ENCODE results near the gene TNFRSF8. TPM values are rescaled to one million over a fixed set of nuclear protein-coding genes. Genes with fewer than 3 reads are reported as not detected.
"Not testable (repeated sequence)": the region's sequence is repeated elsewhere in the genome, so short reads cannot be mapped to it uniquely, and the experiment has no call there.

The TNFRSF8 gene
- total RNA-seq, 5 donors from 2014 or later (not counting 1 experiment from before 2014, with no cell fraction given) = 0.20 to 0.53 (median 0.33) TPM; not detected in 1

DNA sequence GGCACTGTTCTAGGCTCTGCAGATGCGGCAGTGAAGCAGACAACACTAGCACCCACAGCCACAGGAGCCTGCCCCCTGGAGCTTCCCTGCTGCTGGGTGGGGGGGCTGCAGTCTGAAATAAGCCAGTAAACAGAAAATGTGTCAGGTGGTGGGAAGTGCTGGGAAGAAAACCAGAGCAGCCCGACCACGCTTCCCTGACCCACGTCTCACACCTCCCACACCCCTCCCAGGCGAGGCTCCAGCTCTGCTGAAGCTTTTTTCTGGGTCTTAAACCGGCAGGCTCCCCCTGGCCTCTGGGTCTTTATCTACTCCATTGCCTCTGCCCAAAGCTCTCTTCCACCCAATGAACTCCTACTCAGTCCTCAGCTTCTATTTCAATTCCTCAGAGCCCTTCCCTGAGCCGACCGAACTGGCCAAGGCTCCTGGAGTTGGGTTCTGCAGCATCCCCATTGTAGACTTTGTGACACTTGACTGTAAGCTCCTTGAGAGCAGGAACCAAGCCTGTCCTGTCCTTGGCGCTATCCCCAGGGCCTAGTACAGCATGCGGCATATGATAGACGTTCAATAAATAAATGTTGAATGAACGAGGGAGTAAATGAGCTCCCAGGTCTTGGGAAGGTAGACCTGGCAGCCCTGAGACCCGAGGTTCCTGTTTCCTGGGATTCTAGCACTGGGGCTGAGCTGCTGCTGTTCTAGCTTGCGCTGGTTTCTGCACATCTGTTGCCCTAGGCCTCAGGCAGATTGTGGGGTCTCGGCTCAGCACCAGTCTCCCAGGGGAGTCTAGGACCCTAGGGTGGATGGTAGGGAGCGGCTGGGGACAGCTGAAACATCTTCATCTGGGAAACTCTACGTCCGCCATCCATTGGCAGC lies 25.4 kb upstream of the TNFRSF8 start:
- Histone ChIP-seq H3K27me3 (replicated peaks in 1 of 2; ENCODE audit: control insufficient read depth in 2 of 2, extremely low read depth in 1 of 2, insufficient read depth in 2 of 2, low read length in 1 of 2) (peaks cover 0 to 8% of the 10 kb centered on the region in 2 experiments), H3K4me1 (ENCODE audit: control insufficient read depth in 1 of 2, extremely low read depth in 1 of 2, insufficient read depth in 2 of 2, low read length in 2 of 2) (no peaks in the 10 kb centered on the region), H3K4me3 (ENCODE audit: control insufficient read depth in 1 of 2, extremely low read depth in 1 of 2, low read length in 1 of 2) (no peak overlapping the region), H3K36me3 (ENCODE audit: control insufficient read depth in 2 of 2, extremely low read depth in 1 of 2, insufficient read depth in 1 of 2, low read length in 1 of 2) (peaks cover 0 to 8% of the 10 kb centered on the region in 2 donors), H3K27ac (ENCODE audit: low read length) (no peak overlapping the region), H3K9me3 (no peaks in the 10 kb centered on the region)
- Mint-ChIP-seq H3K27me3 (no peaks in the 10 kb centered on the region), H3K9me3 (no peaks in the 10 kb centered on the region), H3K36me3 (no peaks in the 10 kb centered on the region), H3K4me3 (no peak overlapping the region), H3K4me1 (no peaks in the 10 kb centered on the region), H3K27ac (no peak overlapping the region)
- DNase-seq (no peak), ATAC-seq (replicated peaks in 1 of 4) (no peak)
- CTCF ChIA-PET = interaction anchor here (0.6 to 0.8 kb wide), 3 partner anchors 42 to 252 kb away, joined by 3 read pairs; no protein-coding TSS in a partner anchor
- POLR2A ChIA-PET = no interaction called here
- 89% methylated on average over 8 of the region's 18 CpGs for WGBS (ENCODE audit: insufficient coverage)

DNA sequence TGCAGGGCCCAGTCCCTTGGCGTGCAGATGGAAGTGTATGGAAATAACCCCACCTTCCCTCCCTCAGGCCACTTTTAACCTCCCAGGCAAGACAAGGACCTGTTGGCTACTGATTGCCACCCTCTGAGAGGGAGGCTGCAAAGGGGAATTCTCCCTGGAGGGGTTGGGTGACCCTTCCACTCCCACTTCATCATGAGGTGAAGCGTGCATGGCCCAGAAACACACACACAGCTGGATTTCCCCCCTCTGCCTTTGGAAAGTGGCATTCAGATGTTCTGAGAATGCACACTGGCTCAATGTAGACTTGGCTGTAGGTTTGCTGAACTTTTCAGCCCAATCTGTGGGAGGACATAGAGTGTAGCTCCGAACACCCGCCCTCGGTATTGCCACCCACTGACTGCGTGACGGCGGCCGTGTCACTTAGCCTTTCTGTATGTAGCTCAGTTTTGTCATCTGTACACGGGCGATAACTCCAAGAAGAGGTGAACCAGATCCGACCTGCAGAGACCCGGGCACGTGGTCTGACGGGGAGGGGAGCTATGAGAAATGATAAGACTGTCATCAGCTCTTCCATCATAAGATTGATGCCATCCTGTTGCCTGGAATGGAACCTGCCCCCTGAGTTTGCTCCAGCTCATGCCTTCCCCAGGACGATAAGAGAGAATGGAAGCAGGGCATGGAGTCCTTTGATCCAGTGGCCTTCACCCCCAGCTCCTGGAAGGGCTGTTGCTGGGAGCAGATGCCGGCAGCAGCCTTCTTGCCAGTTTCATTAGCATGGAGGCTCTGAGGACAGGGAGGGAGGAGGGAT lies 24.5 kb upstream of the TNFRSF8 start:
- Histone ChIP-seq H3K27ac (ENCODE audit: low read length) (no peak overlapping the region), H3K27me3 (replicated peaks in 1 of 2; ENCODE audit: control insufficient read depth in 2 of 2, extremely low read depth in 1 of 2, insufficient read depth in 2 of 2, low read length in 1 of 2) (peaks cover 0 to 8% of the 10 kb centered on the region in 2 experiments), H3K4me1 (ENCODE audit: control insufficient read depth in 1 of 2, extremely low read depth in 1 of 2, insufficient read depth in 2 of 2, low read length in 2 of 2) (no peaks in the 10 kb centered on the region), H3K9me3 (no peaks in the 10 kb centered on the region), H3K4me3 (ENCODE audit: control insufficient read depth in 1 of 2, extremely low read depth in 1 of 2, low read length in 1 of 2) (no peak overlapping the region), H3K36me3 (ENCODE audit: control insufficient read depth in 2 of 2, extremely low read depth in 1 of 2, insufficient read depth in 1 of 2, low read length in 1 of 2) (peaks cover 0 to 8% of the 10 kb centered on the region in 2 donors)
- no peak overlapping the region for H3K4me3 Mint-ChIP-seq
- ATAC-seq (replicated peaks in 1 of 4) (no peak), DNase-seq (no peak)
- no peaks in the 10 kb centered on the region for H3K9me3 Mint-ChIP-seq
- H3K36me3 Mint-ChIP-seq = no peaks in the 10 kb centered on the region
- POLR2A ChIA-PET = no interaction called here
- no peaks in the 10 kb centered on the region for H3K4me1 Mint-ChIP-seq
- H3K27ac Mint-ChIP-seq = no peak overlapping the region
- CTCF ChIA-PET = interaction anchor here in 1 of 2 donors (0.8 kb wide), 1 partner anchor 41 kb away, joined by 3 read pairs; no protein-coding TSS in a partner anchor
- 85% methylated on average over 13 of the region's 17 CpGs for WGBS (ENCODE audit: insufficient coverage)
- no peaks in the 10 kb centered on the region for H3K27me3 Mint-ChIP-seq

GRCh38 chr1:12039164-12039525 lies 24.0 kb upstream of the TNFRSF8 start:
- no peak overlapping the region for H3K4me3 Mint-ChIP-seq
- no peaks in the 10 kb centered on the region for H3K9me3 Mint-ChIP-seq
- no peak for DNase-seq
- peaks cover 0 to 2% (median 0%) of the 10 kb centered on the region in 3 donors for H3K4me1 Mint-ChIP-seq
- no peaks in the 10 kb centered on the region for H3K36me3 Mint-ChIP-seq
- CTCF ChIA-PET = no interaction called here
- no peak overlapping the region for H3K4me3 ChIP-seq (ENCODE audit: control insufficient read depth in 1 of 2, extremely low read depth in 1 of 2, low read length in 1 of 2)
- WGBS (ENCODE audit: insufficient coverage) = no CpG with 5 or more reads among the region's 2 CpGs
- peaks cover 0 to 10% of the 10 kb centered on the region in 2 experiments for H3K27me3 ChIP-seq (replicated peaks in 1 of 2; ENCODE audit: control insufficient read depth in 2 of 2, extremely low read depth in 1 of 2, insufficient read depth in 2 of 2, low read length in 1 of 2)
- H3K9me3 ChIP-seq = no peaks in the 10 kb centered on the region
- POLR2A ChIA-PET = no interaction called here
- peaks cover 0 to 3% of the 10 kb centered on the region in 2 experiments for H3K4me1 ChIP-seq (ENCODE audit: control insufficient read depth in 1 of 2, extremely low read depth in 1 of 2, insufficient read depth in 2 of 2, low read length in 2 of 2)
- H3K27ac ChIP-seq (ENCODE audit: low read length) = no peak overlapping the region
- H3K36me3 ChIP-seq (ENCODE audit: control insufficient read depth in 2 of 2, extremely low read depth in 1 of 2, insufficient read depth in 1 of 2, low read length in 1 of 2) = peaks cover 0 to 8% of the 10 kb centered on the region in 2 donors
- no peak for ATAC-seq (replicated peaks in 1 of 4)
- no peak overlapping the region for H3K27ac Mint-ChIP-seq
- H3K27me3 Mint-ChIP-seq = no peaks in the 10 kb centered on the region

DNA sequence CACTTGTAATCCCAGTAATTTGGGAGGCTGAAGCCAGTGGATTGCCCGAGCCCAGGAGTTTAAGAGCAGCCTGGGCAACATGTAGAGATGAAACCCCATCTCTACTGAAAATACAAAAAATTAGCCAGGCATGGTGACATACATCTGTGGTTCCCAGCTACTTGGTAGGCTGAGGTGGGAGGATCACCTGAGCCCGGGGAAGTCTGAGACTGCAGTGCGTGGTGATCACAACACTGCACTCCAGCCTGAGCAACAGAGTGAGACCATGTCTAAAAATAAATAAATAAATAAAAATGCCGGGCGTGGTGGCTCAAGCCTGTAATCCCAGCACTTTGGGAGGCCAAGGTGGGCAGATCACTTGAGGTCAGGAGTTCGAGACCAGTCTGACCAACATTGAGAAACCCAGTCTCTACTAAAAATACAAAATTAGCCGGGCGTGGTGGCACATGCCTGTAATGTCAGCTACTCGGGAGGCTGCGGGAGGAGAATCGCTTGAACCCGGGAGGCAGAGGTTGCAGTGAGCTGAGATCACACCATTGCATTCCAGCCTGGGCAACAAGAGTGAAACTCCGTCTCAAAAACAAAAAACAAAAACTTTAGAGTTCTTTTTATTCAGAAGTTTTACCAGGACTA lies 23.2 kb upstream of the TNFRSF8 start:
- H3K4me3 Mint-ChIP-seq; CTCF ChIA-PET; H3K4me3 ChIP-seq (ENCODE audit: control insufficient read depth in 1 of 2, extremely low read depth in 1 of 2, low read length in 1 of 2); H3K27ac Mint-ChIP-seq; POLR2A ChIA-PET; H3K36me3 Mint-ChIP-seq; H3K9me3 ChIP-seq; H3K27me3 Mint-ChIP-seq; ATAC-seq (replicated peaks in 1 of 4); H3K36me3 ChIP-seq (ENCODE audit: control insufficient read depth in 2 of 2, extremely low read depth in 1 of 2, insufficient read depth in 1 of 2, low read length in 1 of 2); H3K27ac ChIP-seq (ENCODE audit: low read length); H3K4me1 Mint-ChIP-seq; H3K4me1 ChIP-seq (ENCODE audit: control insufficient read depth in 1 of 2, extremely low read depth in 1 of 2, insufficient read depth in 2 of 2, low read length in 2 of 2); DNase-seq; H3K9me3 Mint-ChIP-seq: not testable (repeated sequence)
- 85% methylated on average over 8 of the region's 13 CpGs for WGBS (ENCODE audit: insufficient coverage)
- peaks cover 0 to 12% of the 10 kb centered on the region in 2 experiments for H3K27me3 ChIP-seq (replicated peaks in 1 of 2; ENCODE audit: control insufficient read depth in 2 of 2, extremely low read depth in 1 of 2, insufficient read depth in 2 of 2, low read length in 1 of 2)

GRCh38 chr1:12040457-12041051 lies 22.5 kb upstream of the TNFRSF8 start:
- ChIA-PET CTCF (no interaction called here), POLR2A (no interaction called here)
- Histone ChIP-seq H3K36me3 (ENCODE audit: control insufficient read depth in 2 of 2, extremely low read depth in 1 of 2, insufficient read depth in 1 of 2, low read length in 1 of 2) (no peaks in the 10 kb centered on the region), H3K4me1 (ENCODE audit: control insufficient read depth in 1 of 2, extremely low read depth in 1 of 2, insufficient read depth in 2 of 2, low read length in 2 of 2) (peaks cover 0 to 6% of the 10 kb centered on the region in 2 experiments), H3K27ac (ENCODE audit: low read length) (no peak overlapping the region), H3K4me3 (ENCODE audit: control insufficient read depth in 1 of 2, extremely low read depth in 1 of 2, low read length in 1 of 2) (no peak overlapping the region), H3K27me3 (replicated peaks in 1 of 2; ENCODE audit: control insufficient read depth in 2 of 2, extremely low read depth in 1 of 2, insufficient read depth in 2 of 2, low read length in 1 of 2) (peaks cover 0 to 19% of the 10 kb centered on the region in 2 experiments), H3K9me3 (no peaks in the 10 kb centered on the region)
- Mint-ChIP-seq H3K27ac (no peak overlapping the region), H3K4me1 (peaks cover 0 to 6% (median 0%) of the 10 kb centered on the region in 3 donors), H3K4me3 (no peak overlapping the region), H3K9me3 (no peaks in the 10 kb centered on the region), H3K27me3 (no peaks in the 10 kb centered on the region), H3K36me3 (no peaks in the 10 kb centered on the region)
- ATAC-seq (replicated peaks in 1 of 4) = no peak
- no CpG with 5 or more reads among the region's 6 CpGs for WGBS (ENCODE audit: insufficient coverage)
- no peak for DNase-seq
